ENCODE measurements around the gene EFHD2.

DNA sequence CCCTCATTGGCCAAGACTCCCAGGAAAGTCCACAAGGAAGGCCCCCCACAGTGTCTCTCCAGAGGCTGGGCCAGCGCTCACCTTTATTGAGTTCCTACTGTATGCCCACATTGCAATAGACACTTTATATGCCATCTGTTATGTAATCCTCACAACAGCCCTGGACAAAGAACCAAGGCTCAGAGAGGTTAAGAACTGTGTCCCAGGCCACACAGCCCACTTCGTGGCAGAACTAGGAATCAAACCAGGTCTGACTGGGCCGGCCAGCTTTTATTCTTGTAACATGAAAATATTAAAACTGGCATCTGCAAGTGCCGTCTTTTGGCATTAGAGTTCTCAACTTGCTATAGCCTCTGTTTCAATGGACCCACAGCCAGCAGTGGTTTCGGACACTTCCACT lies 33.1 kb downstream of the EFHD2 start:
- TF ChIP-seq, protein P1, sequence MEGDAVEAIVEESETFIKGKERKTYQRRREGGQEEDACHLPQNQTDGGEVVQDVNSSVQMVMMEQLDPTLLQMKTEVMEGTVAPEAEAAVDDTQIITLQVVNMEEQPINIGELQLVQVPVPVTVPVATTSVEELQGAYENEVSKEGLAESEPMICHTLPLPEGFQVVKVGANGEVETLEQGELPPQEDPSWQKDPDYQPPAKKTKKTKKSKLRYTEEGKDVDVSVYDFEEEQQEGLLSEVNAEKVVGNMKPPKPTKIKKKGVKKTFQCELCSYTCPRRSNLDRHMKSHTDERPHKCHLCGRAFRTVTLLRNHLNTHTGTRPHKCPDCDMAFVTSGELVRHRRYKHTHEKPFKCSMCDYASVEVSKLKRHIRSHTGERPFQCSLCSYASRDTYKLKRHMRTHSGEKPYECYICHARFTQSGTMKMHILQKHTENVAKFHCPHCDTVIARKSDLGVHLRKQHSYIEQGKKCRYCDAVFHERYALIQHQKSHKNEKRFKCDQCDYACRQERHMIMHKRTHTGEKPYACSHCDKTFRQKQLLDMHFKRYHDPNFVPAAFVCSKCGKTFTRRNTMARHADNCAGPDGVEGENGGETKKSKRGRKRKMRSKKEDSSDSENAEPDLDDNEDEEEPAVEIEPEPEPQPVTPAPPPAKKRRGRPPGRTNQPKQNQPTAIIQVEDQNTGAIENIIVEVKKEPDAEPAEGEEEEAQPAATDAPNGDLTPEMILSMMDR (IDR thresholded peaks at IDR 0.05), result no peak
- TF ChIP-seq POLR2A (IDR thresholded peaks at IDR 0.05) (no peak), POLR2AphosphoS5 (IDR thresholded peaks at IDR 0.05; ENCODE audit: insufficient read depth in 1 of 2, low read depth in 1 of 2) (no peak)

Data from vagina (tissue), 2 donors.